Measurements from ENCODE around the gene DENND4A.

- no peak for TF ChIP-seq CTCF (IDR thresholded peaks at IDR 0.05)
- no peak for TF ChIP-seq EZH2 (IDR thresholded peaks at IDR 0.05; ENCODE audit: borderline replicate concordance, insufficient read depth, low read depth, low read length, poor library complexity, severe bottlenecking)
These were observed 20.8 kb upstream of the DENND4A start for GRCh38 chr15:65812916-65813315.
